ENCODE measurements around the gene UBB. TPM values are rescaled to one million over a fixed set of nuclear protein-coding genes. Genes with fewer than 3 reads are reported as not detected.

UBB gene
- total RNA-seq, 1 experiment from 2014 or later: 2,497 TPM

- H3K27me3 ChIP-seq (replicated peaks; ENCODE audit: insufficient read depth, low read depth, low read length, poor library complexity): no peaks in the 10 kb centered on the region
- BruUV-seq (replicated peaks): no TSS peak
Measured at GRCh38 chr17:16351831-16352230, 29.1 kb upstream of the UBB start.

GRCh38 chr17:16352303-16352666 lies 28.6 kb upstream of the UBB start:
- Histone ChIP-seq H3K4me3 (ENCODE audit: low read depth, low read length, poor library complexity, severe bottlenecking) (peak overlapping the region; percentile 63), H3K27ac (ENCODE audit: low read depth, low read length, poor library complexity, severe bottlenecking) (peak overlapping the region; percentile 81), H3K27me3 (replicated peaks; ENCODE audit: insufficient read depth, low read depth, low read length, poor library complexity) (no peaks in the 10 kb centered on the region), H3K9me3 (ENCODE audit: low read depth, low read length, poor library complexity, severe bottlenecking) (no peaks in the 10 kb centered on the region), H3K36me3 (ENCODE audit: insufficient read depth, low read length, poor library complexity, severe bottlenecking) (peaks cover 25% of the 10 kb centered on the region), H3K4me1 (ENCODE audit: insufficient read depth, low read length, poor library complexity, severe bottlenecking) (peaks cover 6% of the 10 kb centered on the region)
- ChIA-PET POLR2A (ENCODE audit: low non-redundant PET) (no interaction called here), CTCF (interaction anchor here (1.5 kb wide), 1 partner anchor 11 kb away, joined by 16 read pairs; no protein-coding TSS in a partner anchor)
- intact Hi-C loops (cut with micrococcal nuclease; ENCODE audit: unreplicated experiment): no loop called here
- no TSS peak for BruUV-seq (replicated peaks)
- no peak for TF ChIP-seq EZH2 (IDR thresholded peaks at IDR 0.05; ENCODE audit: borderline replicate concordance, low read depth, low read length, poor library complexity, severe bottlenecking)
- no peak for TF ChIP-seq CTCF (conservative IDR thresholded peaks at IDR 0.05; ENCODE audit: low read depth, low read length)
- DNase-seq (ENCODE audit: low spot score): peak; percentile 69

More at GRCh38 chr17:16351831-16352230, 29.1 kb upstream of the UBB start:
- DNase-seq (ENCODE audit: low spot score): no peak
- ChIA-PET CTCF (interaction anchor here (1.5 kb wide), 1 partner anchor 12 kb away, joined by 16 read pairs; no protein-coding TSS in a partner anchor), POLR2A (ENCODE audit: low non-redundant PET) (no interaction called here)
- intact Hi-C loops (cut with micrococcal nuclease; ENCODE audit: unreplicated experiment): no loop called here
- no peaks in the 10 kb centered on the region for H3K9me3 ChIP-seq (ENCODE audit: low read depth, low read length, poor library complexity, severe bottlenecking)
- no peak for TF ChIP-seq EZH2 (IDR thresholded peaks at IDR 0.05; ENCODE audit: borderline replicate concordance, low read depth, low read length, poor library complexity, severe bottlenecking)
- TF ChIP-seq CTCF (conservative IDR thresholded peaks at IDR 0.05; ENCODE audit: low read depth, low read length): no peak
- H3K4me3 ChIP-seq (ENCODE audit: low read depth, low read length, poor library complexity, severe bottlenecking): peak overlapping the region; percentile 63
- peaks cover 6% of the 10 kb centered on the region for H3K4me1 ChIP-seq (ENCODE audit: insufficient read depth, low read length, poor library complexity, severe bottlenecking)
- peak overlapping the region; percentile 81 for H3K27ac ChIP-seq (ENCODE audit: low read depth, low read length, poor library complexity, severe bottlenecking)
- peaks cover 29% of the 10 kb centered on the region for H3K36me3 ChIP-seq (ENCODE audit: insufficient read depth, low read length, poor library complexity, severe bottlenecking)

- peaks cover 6% of the 10 kb centered on the region for H3K4me1 ChIP-seq (ENCODE audit: insufficient read depth, low read length, poor library complexity, severe bottlenecking)
- no peak for TF ChIP-seq CTCF (conservative IDR thresholded peaks at IDR 0.05; ENCODE audit: low read depth, low read length)
- no peak for TF ChIP-seq EZH2 (IDR thresholded peaks at IDR 0.05; ENCODE audit: borderline replicate concordance, low read depth, low read length, poor library complexity, severe bottlenecking)
- POLR2A ChIA-PET (ENCODE audit: low non-redundant PET): interaction anchor here (0.6 kb wide), 1 partner anchor 101 kb away, joined by 3 read pairs; no protein-coding TSS in a partner anchor
- no peaks in the 10 kb centered on the region for H3K9me3 ChIP-seq (ENCODE audit: low read depth, low read length, poor library complexity, severe bottlenecking)
- H3K27me3 ChIP-seq (replicated peaks; ENCODE audit: insufficient read depth, low read depth, low read length, poor library complexity): no peaks in the 10 kb centered on the region
- CTCF ChIA-PET: interaction anchor here (0.6 to 1.5 kb wide), 7 partner anchors 11 to 1818 kb away, joined by 3 to 16 read pairs (median 4); partner anchors contain the start of gene UBB
- H3K36me3 ChIP-seq (ENCODE audit: insufficient read depth, low read length, poor library complexity, severe bottlenecking): peaks cover 20% of the 10 kb centered on the region
- H3K27ac ChIP-seq (ENCODE audit: low read depth, low read length, poor library complexity, severe bottlenecking): peak overlapping the region; percentile 81
- peak overlapping the region; percentile 63 for H3K4me3 ChIP-seq (ENCODE audit: low read depth, low read length, poor library complexity, severe bottlenecking)
- DNase-seq (ENCODE audit: low spot score): peak; percentile 73
- BruUV-seq (replicated peaks): TSS peak; percentile 41
- intact Hi-C loops (cut with micrococcal nuclease; ENCODE audit: unreplicated experiment): no loop called here
Measured at GRCh38 chr17:16352667-16353316, 28.1 kb upstream of the UBB start.
